Large intestine (tissue), 3 donors: Measurements from ENCODE around the gene CCDC30. TPM values are rescaled to one million over a fixed set of nuclear protein-coding genes. Genes with fewer than 3 reads are reported as not detected.
"Not testable (repeated sequence)": the region's sequence is repeated elsewhere in the genome, so short reads cannot be mapped to it uniquely, and the experiment has no call there.

Experiments
- DNase-seq, 2 donors: peaks; one replicate each; pipeline versions ENCODE4 v3.0.0 to v3.0.0-alpha.2; 2013
- H3K27ac ChIP-seq: one replicate; pipeline ENCODE4 v1.5.1; 2013; ENCODE audit warnings: low read length
- H3K27me3 ChIP-seq: 2 replicates; pipeline ENCODE4 v1.6.1; 2013; ENCODE audit warnings: low read length; ENCODE audit not compliant: control insufficient read depth, insufficient read depth
- H3K36me3 ChIP-seq: 2 replicates; pipeline ENCODE4 v1.6.1; 2013; ENCODE audit warnings: low read length; ENCODE audit not compliant: control insufficient read depth, insufficient read depth
- H3K4me1 ChIP-seq: one replicate; pipeline ENCODE4 v1.6.1; 2013; ENCODE audit warnings: low read length; ENCODE audit not compliant: control insufficient read depth, insufficient read depth
- H3K4me3 ChIP-seq: one replicate; pipeline ENCODE4 v1.5.1; 2013; ENCODE audit warnings: low read length
- H3K9me3 ChIP-seq: one replicate; pipeline ENCODE4 v1.6.1; 2013; ENCODE audit warnings: mild to moderate bottlenecking, low read depth, low read length, moderate library complexity; ENCODE audit not compliant: control insufficient read depth
- WGBS: methylation state at CpG from one replicate; pipeline ENCODE4 v1.1.5; 2013; ENCODE audit warnings: low lambda C conversion rate; ENCODE audit not compliant: insufficient coverage; 5-methylcytosine and 5-hydroxymethylcytosine counted together
- polyA plus RNA-seq: library from polyadenylated mRNA; unstranded; fragments of 120-200 nt; gene quantifications from one replicate; pipeline ENCODE4 v1.2.1, GENCODE V29; 2013

CCDC30 gene
- polyA plus RNA-seq, 1 donor = 5.0 TPM

DNA sequence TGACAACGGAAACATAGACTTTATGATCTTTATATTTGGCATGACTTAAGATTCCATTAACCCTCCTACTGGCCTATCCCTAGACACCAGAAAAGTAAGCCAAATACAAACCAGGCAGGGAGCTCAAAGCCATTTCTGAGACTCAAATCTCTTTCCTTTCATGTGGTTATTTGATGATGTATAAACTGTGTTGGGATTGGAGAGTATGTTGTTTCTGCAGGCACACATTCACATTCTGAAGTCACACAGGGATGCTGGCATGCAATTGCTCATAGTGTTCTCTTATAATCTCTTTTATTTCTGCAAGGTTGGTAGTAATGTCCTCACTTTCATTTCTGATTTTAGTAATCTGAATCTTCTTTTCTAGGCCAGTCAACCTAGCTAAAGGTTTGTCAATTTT, 13.0 kb upstream of the CCDC30 start:
- Histone ChIP-seq H3K36me3 (no peaks in the 10 kb centered on the region), H3K9me3 (peaks cover under 1% of the 10 kb centered on the region), H3K27me3 (no peaks in the 10 kb centered on the region), H3K27ac (no peak overlapping the region), H3K4me3 (no peak overlapping the region), H3K4me1 (peaks cover 14% of the 10 kb centered on the region)
- no CpG with 5 or more reads among the region's 1 CpG for WGBS
- no peak for DNase-seq

DNA sequence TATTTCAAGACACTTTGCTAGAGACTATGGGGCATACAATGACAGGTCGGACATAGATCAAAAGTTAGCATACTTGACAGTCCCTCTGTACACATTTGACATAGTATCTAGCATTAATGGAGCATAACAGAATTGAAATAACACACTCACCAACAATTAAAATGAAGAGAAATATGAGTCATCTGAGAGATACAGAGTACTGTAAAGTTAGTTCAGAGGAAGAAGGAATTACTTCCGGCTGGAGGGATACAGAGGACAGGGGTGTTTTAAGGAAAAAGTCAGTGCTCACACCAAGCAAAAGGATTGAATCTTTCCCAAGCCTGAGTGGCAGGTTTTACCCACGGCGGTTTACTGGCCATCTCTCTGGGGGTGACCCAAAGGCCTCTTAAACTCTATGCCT, 9.7 kb upstream of the CCDC30 start:
- 60% methylated on average over 1 of the region's 4 CpGs for WGBS
- H3K27ac ChIP-seq = no peak overlapping the region
- DNase-seq = no peak
- H3K27me3 ChIP-seq = no peaks in the 10 kb centered on the region
- H3K4me1 ChIP-seq = peaks cover 31% of the 10 kb centered on the region
- H3K36me3 ChIP-seq = no peaks in the 10 kb centered on the region
- no peak overlapping the region for H3K4me3 ChIP-seq
- H3K9me3 ChIP-seq = peaks cover 5% of the 10 kb centered on the region

DNA sequence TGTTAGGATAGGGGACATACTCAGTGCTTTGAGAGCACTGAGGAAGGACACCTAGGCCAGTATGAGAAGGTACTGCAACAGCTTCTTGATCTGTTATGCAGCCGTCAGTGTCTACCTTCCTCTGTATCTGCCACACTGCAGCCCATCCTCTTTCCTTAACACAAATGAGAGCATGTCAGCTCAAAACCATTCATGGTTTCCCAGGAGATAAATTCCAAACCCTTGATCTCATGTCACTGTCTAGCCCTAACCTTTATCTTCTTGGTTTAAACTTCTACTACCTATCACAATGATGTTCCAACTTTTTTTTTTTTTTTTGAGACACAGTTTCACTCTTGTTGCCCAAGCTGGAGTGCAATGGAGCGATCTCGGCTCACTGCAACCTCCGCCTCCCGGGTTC, 8.7 kb upstream of the CCDC30 start:
- Histone ChIP-seq H3K27ac (peak overlapping the region; percentile 98), H3K4me3 (no peak overlapping the region), H3K36me3 (peaks cover 7% of the 10 kb centered on the region), H3K9me3 (peaks cover 5% of the 10 kb centered on the region), H3K4me1 (peaks cover 31% of the 10 kb centered on the region), H3K27me3 (no peaks in the 10 kb centered on the region)
- no CpG with 5 or more reads among the region's 5 CpGs for WGBS
- DNase-seq = peak in 1 of 2 donors; percentile 75

DNA sequence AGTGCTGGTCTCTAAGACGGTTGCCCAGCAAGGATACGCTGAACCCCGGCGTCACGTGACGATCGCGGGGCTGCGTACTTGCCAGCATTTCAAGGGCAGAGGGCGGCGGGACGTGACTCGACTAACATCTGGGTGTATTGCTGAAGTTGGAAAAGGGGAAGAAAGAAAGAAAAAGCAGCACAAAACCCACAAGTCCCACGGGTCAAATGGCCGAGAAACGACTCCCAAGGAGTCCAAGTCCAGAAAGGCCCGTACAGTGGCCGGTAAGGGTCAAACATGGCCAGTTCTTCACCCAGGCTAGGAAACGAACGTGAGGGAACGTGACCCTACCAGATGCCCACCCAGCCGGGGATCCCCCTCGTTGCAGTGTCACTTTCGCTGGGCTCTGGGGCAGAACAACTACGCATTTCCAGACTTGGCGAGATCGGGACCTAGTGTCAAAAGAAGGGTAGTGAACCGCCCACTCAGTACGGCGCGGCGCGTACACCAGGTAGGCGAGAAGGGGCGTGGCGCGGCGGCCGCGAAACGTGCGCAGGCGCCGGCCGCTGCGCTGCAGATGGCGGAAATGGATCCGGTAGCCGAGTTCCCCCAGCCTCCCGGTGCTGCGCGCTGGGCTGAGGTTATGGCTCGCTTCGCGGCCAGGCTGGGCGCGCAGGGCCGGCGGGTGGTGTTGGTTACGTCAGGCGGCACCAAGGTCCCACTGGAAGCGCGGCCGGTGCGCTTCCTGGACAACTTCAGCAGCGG, 6.9 kb upstream of the CCDC30 start, which contains the start of the genes PPCS and ZMYND12:
TSS of gene PPCS (plus strand) at position 534 of the 744 bp plus-strand sequence. CDS start at position 557, 23 bp downstream.
TSS of gene ZMYND12 (minus strand) at position 13 of the 744 bp plus-strand sequence. CDS start 25 bp downstream, outside the sequence.
- peaks cover 5% of the 10 kb centered on the region for H3K9me3 ChIP-seq
- peak within 1 kb of the TSS; percentile 98 for H3K27ac ChIP-seq
- peaks cover 31% of the 10 kb centered on the region for H3K4me1 ChIP-seq
- WGBS = no CpG with 5 or more reads among the region's 66 CpGs
- H3K27me3 ChIP-seq = no peaks in the 10 kb centered on the region
- peak within 1 kb of the TSS; percentile 88 for H3K4me3 ChIP-seq
- H3K36me3 ChIP-seq = peaks cover 21% of the 10 kb centered on the region
- peak; percentile 83 to 96 for DNase-seq

DNA sequence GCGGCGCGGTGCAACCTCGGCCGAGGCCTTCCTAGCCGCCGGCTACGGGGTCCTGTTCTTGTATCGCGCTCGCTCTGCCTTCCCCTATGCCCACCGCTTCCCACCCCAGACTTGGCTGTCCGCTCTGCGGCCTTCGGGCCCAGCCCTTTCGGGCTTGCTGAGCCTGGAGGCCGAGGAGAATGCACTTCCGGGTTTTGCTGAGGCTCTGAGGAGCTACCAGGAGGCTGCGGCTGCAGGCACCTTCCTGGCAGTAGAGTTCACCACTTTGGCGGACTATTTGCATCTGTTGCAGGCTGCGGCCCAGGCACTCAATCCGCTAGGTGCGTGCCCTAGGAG, 6.4 kb upstream of the CCDC30 start:
- H3K36me3 ChIP-seq = peaks cover 21% of the 10 kb centered on the region
- no CpG with 5 or more reads among the region's 23 CpGs for WGBS
- no peaks in the 10 kb centered on the region for H3K27me3 ChIP-seq
- peaks cover 5% of the 10 kb centered on the region for H3K9me3 ChIP-seq
- H3K27ac ChIP-seq = peak overlapping the region; percentile 98
- peak in 1 of 2 donors; percentile 52 for DNase-seq
- peak overlapping the region; percentile 88 for H3K4me3 ChIP-seq
- H3K4me1 ChIP-seq = peaks cover 31% of the 10 kb centered on the region

DNA sequence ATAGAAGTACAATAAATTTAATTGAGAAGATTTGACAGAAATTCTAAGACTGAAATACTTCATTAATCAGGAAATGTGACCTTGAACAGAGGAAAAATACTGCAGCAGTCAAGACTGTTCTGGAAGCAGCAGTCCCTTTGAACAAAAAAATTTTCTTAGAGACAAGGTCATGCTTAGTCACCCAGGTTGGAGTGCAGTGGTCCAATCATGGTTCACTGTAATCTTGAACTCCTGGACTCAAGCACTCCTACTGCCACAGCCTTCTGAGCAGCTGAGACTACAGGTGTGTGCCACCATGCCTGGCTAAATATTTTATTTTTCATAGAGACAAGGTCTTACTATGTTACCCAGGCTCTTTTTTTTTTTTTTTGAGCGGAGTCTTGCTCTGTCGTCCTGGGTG, 1.9 kb upstream of the CCDC30 start:
- DNase-seq = peak; percentile 22 to 57
- WGBS = no CpG with 5 or more reads among the region's 2 CpGs
- Histone ChIP-seq H3K4me1 (peaks cover 29% of the 10 kb centered on the region), H3K4me3 (no peak overlapping the region), H3K9me3 (no peaks in the 10 kb centered on the region), H3K27ac (peak overlapping the region; percentile 20), H3K36me3 (peaks cover 21% of the 10 kb centered on the region), H3K27me3 (no peaks in the 10 kb centered on the region)

DNA sequence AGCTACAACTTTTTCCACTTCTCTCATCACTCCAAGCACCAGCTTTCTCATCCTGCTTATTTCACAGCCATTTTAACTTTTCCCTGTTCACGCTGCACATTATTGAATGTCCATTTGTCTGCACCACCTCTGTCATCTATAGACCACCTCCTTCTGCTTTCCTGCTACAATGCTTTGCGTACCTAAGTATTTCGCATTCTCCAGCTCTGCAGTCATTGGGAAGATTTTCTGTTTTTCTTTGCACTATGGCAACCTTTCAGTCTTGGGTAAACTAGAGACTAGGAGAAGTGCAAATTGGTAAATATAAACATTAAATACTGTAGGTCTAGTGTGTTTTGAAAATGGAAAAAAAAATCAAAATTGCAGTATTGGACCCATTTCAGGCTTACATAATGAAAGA, 835 bp downstream of the CCDC30 start:
- peaks cover 18% of the 10 kb centered on the region for H3K36me3 ChIP-seq
- H3K27ac ChIP-seq = peak overlapping the region; percentile 76
- no peaks in the 10 kb centered on the region for H3K9me3 ChIP-seq
- WGBS = 76% methylated on average over 3 of the region's 3 CpGs
- no peaks in the 10 kb centered on the region for H3K27me3 ChIP-seq
- peak in 1 of 2 donors; percentile 25 for DNase-seq
- peaks cover 17% of the 10 kb centered on the region for H3K4me1 ChIP-seq
- H3K4me3 ChIP-seq = peak overlapping the region; percentile 84

DNA sequence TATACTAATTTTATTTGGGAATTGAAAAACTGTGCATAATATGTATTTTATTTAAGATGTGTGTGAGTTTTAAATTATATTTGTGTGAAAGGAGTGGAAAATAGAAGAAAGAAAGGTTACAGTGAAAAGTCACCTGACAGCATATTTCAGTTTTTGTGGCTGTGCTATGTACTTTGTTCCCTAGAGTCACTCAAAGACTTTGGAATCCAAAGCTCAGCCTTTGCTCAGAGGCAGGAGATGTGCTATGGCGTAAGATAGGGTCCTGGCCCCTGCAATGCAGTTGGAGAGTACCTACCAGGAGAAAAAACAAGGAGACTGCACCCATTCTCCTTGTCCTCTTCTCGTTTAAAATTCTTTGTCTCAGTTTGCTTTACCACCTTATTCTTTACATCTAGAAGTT, 2.9 kb downstream of the CCDC30 start:
- H3K36me3 ChIP-seq = no peaks in the 10 kb centered on the region
- peaks cover 17% of the 10 kb centered on the region for H3K4me1 ChIP-seq
- no peaks in the 10 kb centered on the region for H3K27me3 ChIP-seq
- H3K27ac ChIP-seq = peak overlapping the region; percentile 88
- H3K4me3 ChIP-seq = no peak overlapping the region
- WGBS = 67% methylated on average over 1 of the region's 2 CpGs
- no peaks in the 10 kb centered on the region for H3K9me3 ChIP-seq
- DNase-seq = peak; percentile 78 to 88

DNA sequence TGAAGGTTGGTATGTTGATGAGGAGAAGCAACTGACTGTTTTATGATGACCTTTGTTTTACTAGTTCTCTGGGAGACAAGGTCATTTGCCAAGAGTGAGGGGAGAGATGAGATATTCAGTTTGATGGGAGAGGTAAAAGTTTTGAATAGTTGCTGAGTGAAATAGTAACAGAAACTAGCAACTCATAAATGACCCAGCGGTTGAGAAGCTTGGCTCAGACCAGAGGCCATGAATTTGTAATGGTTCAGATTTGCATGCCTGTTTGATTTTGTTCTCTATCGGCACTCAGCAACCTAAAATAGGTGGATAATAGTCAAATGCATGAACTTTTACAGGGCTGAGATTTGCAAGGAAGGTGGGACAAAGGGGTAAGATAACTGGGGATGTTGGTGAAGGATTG, 6.6 kb downstream of the CCDC30 start:
- no peak overlapping the region for H3K27ac ChIP-seq
- H3K36me3 ChIP-seq = no peaks in the 10 kb centered on the region
- no peak overlapping the region for H3K4me3 ChIP-seq
- no peaks in the 10 kb centered on the region for H3K9me3 ChIP-seq
- WGBS = no CpG with 5 or more reads among the region's 2 CpGs
- no peaks in the 10 kb centered on the region for H3K27me3 ChIP-seq
- H3K4me1 ChIP-seq = peaks cover 7% of the 10 kb centered on the region
- DNase-seq = no peak

DNA sequence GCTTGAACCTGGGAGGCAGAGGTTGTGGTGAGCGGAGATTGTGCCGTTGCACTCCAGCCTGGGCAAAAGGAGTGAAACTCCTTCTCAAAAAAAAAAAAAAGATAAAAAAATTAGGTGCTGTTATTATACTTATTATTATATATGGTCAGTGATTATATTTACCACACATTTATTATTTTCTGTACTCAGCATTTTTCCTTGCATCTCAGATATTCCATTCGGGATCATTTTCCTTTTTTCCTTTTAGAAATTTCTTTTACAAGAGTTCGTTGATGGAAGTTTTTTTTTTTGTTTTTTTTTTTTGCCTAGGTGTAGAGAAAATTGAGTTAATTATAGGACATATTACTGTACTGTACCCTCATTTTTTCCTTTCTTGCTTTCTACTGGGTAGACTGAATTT, 13.5 kb downstream of the CCDC30 start:
- no peaks in the 10 kb centered on the region for H3K36me3 ChIP-seq
- no peak overlapping the region for H3K27ac ChIP-seq
- 100% methylated on average over 2 of the region's 4 CpGs for WGBS
- no peaks in the 10 kb centered on the region for H3K4me1 ChIP-seq
- no peaks in the 10 kb centered on the region for H3K9me3 ChIP-seq
- H3K27me3 ChIP-seq = no peaks in the 10 kb centered on the region
- no peak overlapping the region for H3K4me3 ChIP-seq
- DNase-seq = no peak

DNA sequence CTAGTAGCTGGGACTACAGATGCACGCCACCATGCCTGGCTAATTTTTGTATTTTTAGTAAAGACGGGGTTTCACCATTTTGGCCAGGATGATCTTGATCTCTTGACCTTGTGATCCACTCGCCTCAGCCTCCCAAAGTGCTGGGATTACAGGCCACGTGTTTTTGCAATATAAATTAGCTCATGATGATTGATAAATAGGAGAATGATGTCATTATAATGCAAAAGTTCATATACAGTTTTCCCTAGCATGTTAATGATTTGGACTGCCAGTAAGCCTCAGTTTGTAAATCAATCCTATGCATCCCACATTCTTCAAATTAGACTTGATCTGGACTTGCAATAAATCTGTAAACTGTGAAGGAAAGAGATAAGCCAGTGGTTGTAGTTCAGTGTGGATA, 14.3 kb downstream of the CCDC30 start:
- DNase-seq, H3K36me3 ChIP-seq, H3K9me3 ChIP-seq, H3K4me1 ChIP-seq, H3K27ac ChIP-seq, H3K4me3 ChIP-seq, H3K27me3 ChIP-seq: not testable (repeated sequence)
- WGBS = no CpG with 5 or more reads among the region's 4 CpGs
